LHCN-M2 (cell line): ENCODE measurements around the gene KRTAP10-11. TPM values are rescaled to one million over a fixed set of nuclear protein-coding genes. Genes with fewer than 3 reads are reported as not detected.
"Not testable (repeated sequence)": the region's sequence is repeated elsewhere in the genome, so short reads cannot be mapped to it uniquely, and the experiment has no call there.

ENCODE experiments used
- DNase-seq: peaks from one replicate; pipeline ENCODE4 v3.0.0-alpha.2; 2012; ENCODE audit warnings: low read depth
- total RNA-seq: library from RNA; depleted of rRNA; stranded (reverse); fragments of >200 nt; gene quantifications from 2 replicates; pipeline ENCODE4 v1.2.3, GENCODE V29; 2014

Gene KRTAP10-11
- total RNA-seq, 1 experiment from 2014 or later = not detected

DNA sequence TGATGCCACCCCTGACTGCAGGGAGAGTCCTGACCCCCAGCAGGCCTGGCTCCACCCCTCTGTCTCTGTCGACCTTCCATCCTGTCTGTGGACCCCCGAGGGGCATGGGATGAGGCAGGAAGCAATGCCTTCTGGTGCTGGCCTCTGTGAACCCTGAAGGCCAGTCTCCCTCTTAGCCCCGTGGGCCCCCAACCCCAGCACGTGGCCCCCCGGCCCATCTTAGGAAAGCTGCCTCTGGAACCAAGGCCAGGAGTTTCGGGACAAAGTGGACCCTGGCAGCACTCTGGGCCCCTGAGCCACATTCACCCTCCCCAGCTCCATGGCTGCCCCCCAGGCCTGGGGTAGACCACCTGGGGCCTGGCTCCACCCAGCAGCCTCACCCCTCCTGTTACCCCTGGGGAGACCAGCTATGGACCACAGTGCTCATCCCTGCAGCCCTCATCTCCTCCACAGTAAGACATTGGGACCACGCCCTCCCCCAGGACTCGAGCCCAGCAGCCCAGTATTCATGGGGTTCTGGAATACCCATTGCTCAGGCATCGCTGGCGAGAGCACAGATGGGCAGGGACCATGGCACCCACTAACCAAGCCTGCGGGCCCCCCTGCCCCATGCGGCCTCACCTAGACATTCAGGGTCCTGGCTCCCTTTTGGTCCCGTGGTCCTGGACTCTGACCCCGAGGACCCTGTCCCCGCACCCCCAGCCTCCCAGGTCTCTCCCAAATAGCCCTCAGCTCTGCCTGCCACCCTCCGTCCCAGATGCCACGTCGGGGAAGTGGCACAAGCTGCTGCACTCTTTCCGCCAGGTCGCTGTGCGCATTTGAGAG lies 7.5 kb upstream of the KRTAP10-11 start:
- not testable (repeated sequence) for DNase-seq

DNA sequence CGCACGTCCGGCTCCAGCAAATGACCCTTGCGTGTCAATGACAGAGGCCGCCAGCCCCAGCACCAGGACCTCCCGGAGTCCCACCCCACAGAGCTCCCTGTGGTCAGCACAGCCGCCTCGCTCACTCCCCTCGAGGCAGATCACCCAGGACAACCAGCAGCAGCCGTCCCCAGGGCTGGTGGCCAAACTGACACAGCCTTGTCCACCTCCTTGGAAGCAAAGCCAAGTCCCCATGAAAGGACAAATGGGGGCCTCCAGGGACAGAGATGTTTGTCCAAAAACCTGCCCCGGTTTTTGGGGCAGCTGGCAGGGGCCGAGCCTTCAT lies 6.9 kb upstream of the KRTAP10-11 start:
- no peak for DNase-seq

DNA sequence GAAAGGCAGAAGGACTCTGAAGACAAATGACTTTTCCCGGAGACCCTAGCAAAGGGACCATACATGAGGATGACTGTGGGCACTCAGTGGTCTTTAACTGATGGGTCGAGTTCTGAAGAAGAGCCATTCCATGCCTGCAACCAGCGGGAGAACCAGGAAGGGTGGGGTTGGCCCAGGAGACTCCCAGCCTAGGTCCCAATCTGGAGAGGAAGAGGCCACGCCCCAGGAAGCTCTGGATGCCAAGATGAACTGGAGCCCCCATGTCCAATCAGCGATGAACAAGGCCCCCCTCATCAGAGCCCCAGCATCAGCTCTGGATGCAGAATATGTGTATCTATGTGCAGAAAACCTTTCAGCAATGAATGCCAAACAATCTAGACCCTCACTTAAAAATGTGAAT lies 5.5 kb upstream of the KRTAP10-11 start:
- no peak for DNase-seq

- no peak for DNase-seq
These were observed 2.4 kb upstream of the KRTAP10-11 start for GRCh38 chr21:44643741-44644310.

- DNase-seq = no peak
These were observed 1.3 kb upstream of the KRTAP10-11 start for GRCh38 chr21:44644878-44645277.

- no peak for DNase-seq
These were observed 973 bp downstream of the KRTAP10-11 start for GRCh38 chr21:44647222-44647552.

- no peak for DNase-seq
These were observed 2.5 kb downstream of the KRTAP10-11 start for GRCh38 chr21:44648557-44649311.

- no peak for DNase-seq
These were observed 3.4 kb downstream of the KRTAP10-11 start for GRCh38 chr21:44649521-44650100.

GRCh38 chr21:44650265-44650972 lies 4.2 kb downstream of the KRTAP10-11 start:
- DNase-seq = no peak

DNA sequence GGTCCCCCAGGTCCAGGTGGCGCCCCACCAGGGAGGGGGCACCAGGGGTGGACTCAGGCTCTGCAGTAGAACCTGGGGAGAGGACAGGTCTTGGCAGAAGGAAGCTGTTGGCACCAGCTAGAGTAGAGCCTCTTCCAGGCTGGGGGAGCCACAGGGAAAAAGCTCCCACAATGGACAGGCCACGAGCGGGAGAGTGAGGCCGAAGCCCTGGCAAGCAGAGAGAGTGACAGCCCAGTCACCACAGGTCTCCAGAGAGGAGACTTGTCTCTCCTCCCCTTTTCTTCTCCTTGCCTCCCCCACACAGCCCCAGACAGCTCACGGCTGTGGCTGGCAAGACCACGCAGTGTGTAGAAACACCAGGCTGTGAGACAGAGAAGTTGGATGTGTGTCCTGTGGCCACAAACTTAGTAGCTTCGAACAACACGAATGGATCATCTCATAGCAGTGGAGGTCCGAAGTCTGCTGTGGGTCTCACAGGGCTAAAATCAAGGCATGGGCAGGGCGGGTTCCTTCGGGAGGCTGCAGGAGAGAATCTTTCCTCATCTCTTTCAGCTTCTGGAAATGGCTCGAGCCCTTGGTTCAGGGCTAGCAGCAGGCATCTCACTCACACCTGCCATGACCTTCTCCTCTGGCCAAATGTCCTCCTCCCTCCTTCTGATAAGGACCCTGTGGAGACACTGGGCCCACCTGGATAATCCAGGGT lies 4.9 kb downstream of the KRTAP10-11 start:
- no peak for DNase-seq

DNA sequence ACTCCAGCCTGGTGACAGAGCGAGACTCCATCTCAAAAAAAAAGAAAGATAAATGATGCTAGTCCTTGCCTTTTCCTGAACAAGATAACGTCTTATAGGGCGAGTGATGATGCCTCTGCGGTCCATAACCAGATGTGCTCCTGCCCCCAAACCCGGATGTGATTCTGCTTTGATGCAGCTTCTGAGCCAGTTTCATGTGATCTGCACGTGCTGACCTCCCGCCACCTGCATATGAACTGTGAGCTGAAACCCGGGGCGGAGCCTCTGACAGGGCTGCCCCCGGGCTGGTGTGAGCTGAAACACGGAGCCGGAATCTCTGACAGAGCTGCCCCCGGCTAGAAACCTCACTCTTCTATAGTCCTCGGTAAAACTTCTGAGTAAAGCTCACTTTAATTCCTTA lies 6.9 kb downstream of the KRTAP10-11 start:
- no peak for DNase-seq

- no peak for DNase-seq
These were observed 7.7 kb downstream of the KRTAP10-11 start for GRCh38 chr21:44653656-44654575.

- no peak for DNase-seq
These were observed 8.5 kb downstream of the KRTAP10-11 start, which contains the start of gene KRTAP12-4 for GRCh38 chr21:44654576-44655175. TSS of gene KRTAP12-4 (minus strand) at chr21:44654659. CDS start at chr21:44654614, 45 bp downstream.

DNA sequence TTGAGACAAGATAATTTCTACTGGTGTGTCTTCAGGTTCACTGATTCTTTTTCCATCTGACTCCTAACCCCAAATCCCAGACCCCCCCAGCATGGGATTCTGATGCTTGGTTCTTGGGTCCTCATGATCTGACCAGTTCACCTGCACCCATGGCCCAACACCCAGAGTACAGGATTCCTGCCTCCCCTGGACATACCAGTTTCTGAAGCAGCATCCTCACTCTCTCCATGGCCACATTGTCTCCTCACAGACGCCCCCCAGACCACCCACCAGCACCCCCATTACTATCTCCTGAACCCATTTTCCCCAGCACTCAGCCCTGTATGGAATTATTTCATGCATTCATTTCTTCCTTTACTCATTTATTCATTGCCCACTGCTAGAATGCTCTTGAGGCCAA lies 10.7 kb downstream of the KRTAP10-11 start:
- DNase-seq = no peak

GRCh38 chr21:44657635-44658540 lies 11.7 kb downstream of the KRTAP10-11 start, which contains the start of gene KRTAP12-3:
TSS of gene KRTAP12-3 (plus strand) at chr21:44657932. CDS start at chr21:44657980, 48 bp downstream.
- no peak for DNase-seq

DNA sequence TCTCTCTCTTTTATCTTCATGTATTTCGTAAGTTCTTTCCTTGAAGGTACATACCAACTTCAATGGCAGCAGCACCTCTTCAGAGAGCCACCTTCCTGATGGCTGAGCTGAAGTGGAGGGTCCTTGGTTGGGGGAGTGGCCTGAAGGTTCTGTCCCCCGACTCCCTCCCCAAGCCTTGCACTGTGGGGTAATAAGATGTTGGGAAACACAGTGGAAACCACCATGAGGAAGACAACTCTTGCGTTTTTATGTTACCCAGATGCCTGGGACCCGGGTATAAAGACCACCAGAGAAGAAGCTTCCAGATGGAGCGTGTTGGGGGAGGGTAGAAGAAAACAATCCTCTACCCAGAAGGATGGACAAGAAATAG lies 12.3 kb downstream of the KRTAP10-11 start:
- DNase-seq = no peak

GRCh38 chr21:44658913-44659595 lies 12.8 kb downstream of the KRTAP10-11 start:
- no peak for DNase-seq

DNA sequence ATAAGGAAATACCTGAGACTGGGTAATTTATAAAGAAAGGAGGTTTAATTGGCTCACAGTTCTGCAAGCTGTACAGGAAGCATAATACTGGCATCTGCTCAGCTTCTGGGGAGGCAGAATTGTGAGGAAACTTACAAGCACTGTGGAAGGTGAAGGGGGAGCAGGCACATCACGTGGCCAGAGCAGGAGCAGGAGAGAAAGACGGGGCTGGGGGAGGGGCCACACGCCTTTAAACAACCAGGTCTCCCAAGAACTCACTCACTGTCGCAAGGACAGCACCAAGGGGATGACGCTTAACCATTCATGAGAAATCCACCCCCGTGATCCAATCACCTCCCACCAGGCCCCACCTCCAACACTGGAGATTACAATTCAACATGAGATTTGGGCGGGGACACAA lies 15.4 kb downstream of the KRTAP10-11 start:
- not testable (repeated sequence) for DNase-seq
